HG03354 (cell line): ENCODE data around the gene DPM2.
A peak's percentile ranks its signal among the peaks of the same experiment; 100 is the strongest.

Experiments used
- ATAC-seq: cut with Tn5 transposase; IDR thresholded peaks from one replicate; pipeline ENCODE4 v1.9.1; 2021; ENCODE audit warnings: mild to moderate bottlenecking; ENCODE audit not compliant: unreplicated experiment, poor library complexity, severe bottlenecking

Gene DPM2

DNA sequence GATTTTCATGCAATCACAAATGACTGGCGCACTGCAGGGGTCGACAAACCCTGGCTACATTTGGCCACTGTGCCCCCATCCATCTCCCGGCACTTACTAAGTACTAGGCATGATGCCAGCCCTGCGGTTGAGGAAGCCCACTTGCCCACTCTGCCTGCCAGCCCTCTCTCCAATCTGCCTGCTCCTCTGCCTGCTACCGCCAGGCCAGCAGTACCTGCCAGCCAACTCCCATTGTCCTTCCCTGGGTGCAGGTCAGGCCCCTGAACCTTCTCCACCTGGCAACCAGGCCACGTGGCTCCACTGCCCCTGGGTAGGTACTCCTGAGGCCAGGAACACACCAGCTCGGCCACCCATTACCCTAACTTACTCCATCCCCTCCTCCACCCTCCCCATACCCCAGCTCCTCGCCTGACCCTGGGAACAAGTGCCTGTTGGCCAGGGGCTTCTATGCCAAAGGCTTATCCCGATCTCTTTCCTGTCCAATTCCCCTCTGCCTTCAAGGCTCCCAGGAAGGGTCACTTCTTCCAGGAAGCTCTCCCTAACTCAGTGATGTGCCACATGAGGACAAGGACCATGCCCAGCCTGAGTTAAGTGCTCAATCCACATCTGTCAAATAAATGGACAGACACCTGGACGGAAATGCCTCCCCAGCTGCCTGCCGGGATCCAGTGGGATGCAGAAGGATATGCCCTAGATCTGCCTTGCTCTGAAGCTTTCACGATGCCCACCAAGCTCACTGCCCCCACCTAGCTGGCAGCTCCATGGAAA lies 36.5 kb upstream of the DPM2 start:
- no peak for ATAC-seq

GRCh38 chr9:127973169-127974000 lies 35.7 kb upstream of the DPM2 start:
- ATAC-seq: no peak

DNA sequence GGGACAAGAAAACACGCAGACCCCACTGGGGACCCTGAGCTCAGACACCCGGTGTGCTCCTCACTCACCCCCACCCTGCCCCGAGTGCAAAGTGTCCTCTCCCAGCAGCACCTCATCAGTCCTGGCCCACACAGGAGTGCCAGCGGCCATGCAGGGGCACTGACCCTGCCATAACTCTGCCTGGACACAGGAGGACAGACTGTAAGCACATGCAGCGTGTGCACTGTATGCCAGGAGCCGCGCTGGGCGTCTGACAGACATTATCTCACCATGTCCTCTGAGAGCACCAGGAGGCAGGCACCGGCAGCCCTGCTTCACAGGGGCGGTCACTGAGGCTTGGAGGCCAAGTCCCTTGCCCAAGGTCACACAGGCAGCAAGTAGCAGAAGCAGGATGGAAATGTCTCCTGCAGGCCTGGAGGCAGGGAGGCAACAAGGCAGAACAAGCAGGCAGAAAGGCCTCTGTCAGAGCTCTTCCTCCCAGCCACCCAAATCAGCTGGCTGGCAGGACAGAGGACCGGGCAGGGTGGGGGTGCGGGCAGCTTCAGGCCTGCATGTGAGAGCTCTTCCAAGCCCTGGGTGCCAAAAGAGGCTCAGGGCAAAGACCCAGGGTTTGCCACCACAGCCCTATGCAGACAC lies 34.7 kb upstream of the DPM2 start:
- ATAC-seq: no peak

DNA sequence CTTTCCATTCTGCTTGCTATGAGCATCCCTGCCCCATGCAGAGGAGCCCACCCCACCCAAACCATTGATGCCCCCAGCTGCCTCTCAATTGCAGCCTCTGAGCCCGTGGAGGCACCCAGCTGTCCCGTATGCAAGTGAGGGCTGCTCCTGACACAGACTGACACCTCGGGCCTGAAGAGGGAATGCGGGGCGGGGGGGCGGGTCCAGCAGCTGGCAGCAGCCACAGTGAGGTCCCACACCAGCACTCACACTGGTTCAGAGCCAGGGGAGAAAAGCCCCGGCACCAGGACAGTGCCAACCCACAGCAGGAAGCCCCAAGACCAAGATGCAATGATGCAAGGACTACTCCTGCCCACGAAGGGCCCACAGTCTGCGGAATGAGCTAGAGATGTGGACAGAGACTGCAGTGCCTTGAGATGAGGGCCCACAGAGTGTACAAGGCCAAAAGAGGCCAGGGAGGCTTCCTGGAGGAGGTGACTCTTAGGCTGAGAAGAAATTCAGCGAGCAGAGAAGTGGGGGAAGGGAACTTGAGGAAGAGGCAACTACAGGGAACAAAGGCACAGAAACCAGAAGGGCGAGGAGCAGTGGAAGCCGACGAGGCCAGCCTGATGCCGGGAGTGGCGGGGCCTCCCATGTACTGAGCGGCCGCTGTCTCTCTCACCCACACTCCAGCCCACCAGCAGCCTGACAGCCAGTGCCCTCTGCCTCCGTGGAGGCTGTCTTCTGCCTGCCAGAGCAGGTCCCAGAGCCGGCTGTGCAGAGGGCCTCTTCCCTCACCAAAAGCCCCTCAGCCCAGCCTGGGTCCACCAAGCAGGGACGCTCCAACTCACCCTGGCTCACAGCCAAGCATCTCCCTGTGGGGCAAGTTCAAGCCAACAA lies 33.9 kb upstream of the DPM2 start:
- no peak for ATAC-seq

GRCh38 chr9:127970401-127971313 lies 33.0 kb upstream of the DPM2 start:
- peak; percentile 84 for ATAC-seq

GRCh38 chr9:127968700-127969383 lies 31.2 kb upstream of the DPM2 start:
- no peak for ATAC-seq

DNA sequence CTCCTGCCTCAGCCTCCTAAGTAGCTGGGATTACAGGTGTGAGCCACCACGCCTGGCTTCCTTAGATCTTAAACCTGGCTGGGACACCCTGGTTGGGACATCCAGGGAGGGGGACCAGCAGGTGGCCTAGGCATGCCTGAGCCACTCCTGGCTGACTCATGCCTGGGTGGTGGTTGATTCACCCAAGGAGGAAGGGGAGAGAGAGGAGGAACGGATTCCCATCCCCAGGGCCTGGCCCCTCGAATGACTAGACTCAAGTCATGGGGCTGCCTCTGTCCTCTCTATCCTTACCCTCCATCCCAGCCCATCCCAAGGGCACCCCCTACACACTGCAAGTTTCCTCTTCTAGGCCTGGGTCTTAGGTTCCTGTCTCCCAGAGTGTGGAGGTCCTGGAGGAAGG lies 30.4 kb upstream of the DPM2 start:
- no peak for ATAC-seq

DNA sequence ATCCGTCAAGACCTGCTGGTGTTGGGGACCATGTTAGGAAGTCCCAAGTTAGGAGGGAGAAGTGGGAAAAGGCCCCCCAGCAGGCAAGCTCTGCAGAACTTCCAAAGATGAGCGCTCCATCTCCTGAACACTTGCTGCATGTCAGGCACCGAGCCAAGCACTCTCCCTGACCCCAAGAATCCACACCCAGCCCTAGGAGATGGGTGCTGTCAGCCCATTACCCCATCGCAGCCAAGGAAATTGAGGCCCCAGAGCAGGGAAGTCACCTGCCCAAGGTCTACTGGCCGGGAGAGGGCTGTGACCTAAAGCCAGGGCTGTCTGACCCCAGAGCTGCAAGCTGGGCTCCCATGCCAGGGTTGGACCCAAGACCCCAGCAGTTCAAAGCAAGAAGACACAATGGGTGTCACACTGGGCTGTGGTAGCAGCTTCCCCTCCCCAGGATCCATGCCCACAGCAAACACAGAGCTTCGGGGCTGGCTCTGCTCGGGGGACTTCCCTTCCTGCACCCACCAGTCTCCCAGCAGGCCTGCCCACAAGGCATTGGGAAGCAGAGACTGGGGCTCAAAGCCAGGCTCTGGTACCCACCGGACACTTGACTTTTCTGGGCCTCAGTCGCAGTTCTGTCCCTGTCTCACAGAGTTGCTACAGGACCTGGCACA lies 29.6 kb upstream of the DPM2 start:
- ATAC-seq: no peak

- ATAC-seq: no peak
These were observed 28.9 kb upstream of the DPM2 start for GRCh38 chr9:127966416-127967150.

DNA sequence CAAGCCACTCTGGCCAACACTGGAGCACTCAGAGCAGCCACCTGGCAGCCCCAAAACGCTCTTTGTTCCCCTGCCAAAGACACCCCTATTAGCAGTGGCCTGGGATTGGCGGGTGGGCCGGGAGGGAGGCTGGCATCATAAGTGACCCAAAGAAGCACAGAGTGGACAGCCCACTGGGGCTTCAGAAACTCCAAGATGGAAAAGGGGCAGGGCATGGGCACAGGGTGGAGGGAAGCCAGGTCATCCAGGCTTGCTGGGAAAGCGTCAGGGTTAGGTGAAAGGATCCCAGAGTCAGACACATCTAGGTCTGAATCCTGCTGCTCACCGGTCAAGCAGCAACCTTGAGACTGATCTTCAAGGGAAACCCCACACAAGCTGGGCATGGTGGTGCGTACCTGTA lies 28.3 kb upstream of the DPM2 start:
- ATAC-seq: no peak

DNA sequence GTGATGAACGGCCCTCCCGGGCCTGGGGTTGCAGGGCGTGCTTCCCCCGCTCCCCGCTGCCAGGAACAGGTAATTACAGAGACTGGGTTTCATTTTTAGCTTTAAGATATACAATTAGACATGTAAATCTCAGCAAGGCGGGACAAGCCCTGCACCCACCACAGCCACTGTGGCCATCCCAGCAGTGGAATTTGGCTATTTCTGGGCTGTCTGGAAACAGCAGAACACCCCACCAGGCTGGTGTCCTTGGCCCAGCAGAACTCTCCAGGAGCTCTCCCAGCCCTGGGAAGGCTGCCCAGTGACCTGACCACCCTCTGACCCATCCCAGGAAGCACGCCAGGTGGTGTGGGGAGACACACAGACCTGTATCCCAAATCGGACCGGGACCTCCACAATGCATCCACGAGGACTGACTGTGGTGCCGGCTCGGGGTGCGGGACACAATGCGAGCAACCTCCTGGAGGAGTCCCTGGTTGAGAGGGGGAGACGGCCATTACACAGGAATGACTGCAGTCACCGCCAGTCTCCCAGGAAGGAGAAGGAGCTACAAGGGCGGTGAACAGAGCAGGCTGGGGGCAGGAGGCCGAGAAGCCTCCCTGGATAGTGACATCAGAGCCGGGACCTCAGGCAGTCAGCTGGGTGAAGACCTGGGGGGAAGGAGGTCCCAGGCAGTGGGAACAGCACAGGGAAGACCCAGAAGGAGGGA lies 25.9 kb upstream of the DPM2 start:
- no peak for ATAC-seq

DNA sequence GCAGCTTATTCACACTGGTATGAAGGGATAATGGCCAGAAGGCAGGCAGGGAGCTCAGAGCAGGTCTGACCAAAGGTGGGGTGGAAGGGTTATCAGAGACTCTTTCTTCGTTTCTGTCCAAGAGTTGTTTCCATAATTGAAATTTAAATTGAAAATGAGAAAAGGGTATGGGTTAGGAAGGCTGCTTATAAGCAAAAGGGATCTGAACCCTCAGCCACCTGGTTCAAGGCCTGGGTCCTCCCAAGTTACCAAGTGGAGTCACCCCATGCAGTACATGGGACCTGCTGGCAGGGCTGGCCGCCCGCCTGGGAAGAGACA lies 25.3 kb upstream of the DPM2 start:
- ATAC-seq: no peak

DNA sequence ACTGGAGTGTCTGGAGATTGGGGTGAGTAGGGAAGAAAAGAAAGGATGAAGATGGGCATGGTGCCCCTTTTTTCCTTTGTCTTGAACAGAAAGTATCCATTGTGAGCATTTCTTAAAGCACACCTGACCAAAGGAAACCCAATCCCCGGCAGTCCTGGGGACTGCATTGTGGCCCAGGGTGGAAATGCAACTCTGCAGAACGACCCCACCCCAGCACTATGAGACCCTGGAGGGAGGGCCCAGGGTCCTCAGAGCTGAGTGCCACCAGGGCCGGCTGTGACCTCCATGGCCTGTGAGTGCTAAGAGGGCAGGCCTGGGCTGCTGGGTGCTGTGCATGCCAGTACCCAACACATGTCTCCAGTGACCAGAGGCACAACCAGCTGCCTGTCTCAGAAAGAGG lies 24.6 kb upstream of the DPM2 start:
- no peak for ATAC-seq

- ATAC-seq: no peak
These were observed 24.0 kb upstream of the DPM2 start for GRCh38 chr9:127961613-127962155.

GRCh38 chr9:127961155-127961490 lies 23.5 kb upstream of the DPM2 start:
- ATAC-seq: no peak

- ATAC-seq: no peak
These were observed 22.9 kb upstream of the DPM2 start for GRCh38 chr9:127960410-127961154.
